Fibroblast of skin of scalp (primary cell): ENCODE measurements around the gene KRT3.
"Not testable (repeated sequence)": the region's sequence is repeated elsewhere in the genome, so short reads cannot be mapped to it uniquely, and the experiment has no call there.

Experiments
- DNase-seq: peaks from one replicate; pipeline ENCODE4 v3.0.0-alpha.2; 2013

The KRT3 gene

DNA sequence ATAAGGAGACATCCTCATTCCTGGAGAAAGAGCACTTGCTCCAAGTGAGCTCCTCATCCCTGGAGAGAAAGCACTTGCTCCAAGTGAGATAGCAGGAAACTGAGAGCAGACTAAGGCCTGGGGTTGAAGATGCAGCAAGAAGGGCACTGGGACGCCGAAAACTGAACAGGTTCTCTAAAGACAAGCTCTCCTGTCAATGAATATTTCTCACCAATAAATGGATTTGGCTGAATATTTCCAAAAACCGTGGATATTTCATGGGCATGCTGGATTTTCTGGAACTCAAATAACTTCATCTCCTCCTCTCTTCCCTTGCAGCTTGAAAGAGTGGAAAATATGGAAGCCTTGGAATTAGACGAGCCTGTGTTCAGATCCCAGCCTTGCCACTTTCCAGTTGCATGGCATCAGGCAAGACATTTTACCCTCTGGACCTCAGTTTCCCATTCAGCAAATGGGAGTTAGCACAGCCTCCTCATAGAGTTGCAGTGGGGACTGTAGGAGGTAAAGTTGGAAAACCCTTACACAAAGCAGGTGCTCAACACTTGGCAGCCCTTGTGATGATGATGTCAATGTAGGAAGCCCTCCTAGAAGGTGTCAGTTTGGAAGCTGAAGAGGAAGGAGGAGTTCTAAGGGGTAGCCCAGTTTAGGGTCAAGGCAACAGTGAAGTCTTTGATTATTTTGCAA is 14.4 kb downstream of the KRT3 start:
- DNase-seq = no peak

DNA sequence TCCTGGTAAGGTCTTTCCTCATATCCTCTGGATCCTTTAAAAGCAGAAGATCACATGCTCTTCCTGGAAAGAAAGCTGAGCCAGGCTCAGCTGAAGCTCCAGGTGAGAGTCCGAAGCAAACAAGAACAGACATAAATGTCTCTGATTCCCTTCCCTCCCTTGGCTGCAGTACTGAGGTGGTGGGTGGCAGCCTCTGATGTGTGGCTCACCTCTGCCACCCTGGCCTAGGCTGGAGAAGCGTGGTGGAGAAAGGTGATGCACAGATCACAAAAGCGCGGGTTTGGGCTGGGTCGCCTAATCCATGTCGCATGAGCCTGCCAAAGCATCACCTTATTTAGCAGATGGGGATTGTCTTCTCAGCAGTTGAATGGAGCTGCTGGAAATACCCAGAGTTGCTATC is 16.0 kb downstream of the KRT3 start:
- DNase-seq = no peak

DNA sequence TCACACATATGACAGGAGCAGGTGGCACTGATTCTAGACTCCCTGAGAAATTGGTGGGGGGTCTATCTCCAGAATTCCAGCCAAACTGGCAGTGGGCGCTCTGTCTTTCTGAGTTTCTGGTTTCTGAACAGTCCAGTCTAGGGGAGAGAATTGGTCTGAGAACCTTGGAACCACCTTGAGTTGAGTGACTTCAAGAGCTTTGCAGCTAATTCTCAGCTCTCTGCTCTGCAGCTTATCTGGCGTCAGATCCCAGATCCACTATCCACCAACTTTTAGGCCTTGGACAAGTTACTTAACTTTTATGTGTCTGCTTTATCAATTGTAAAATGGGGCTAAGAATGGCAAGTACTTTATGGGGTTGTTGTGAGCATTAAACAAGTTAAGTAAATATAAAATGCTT is 17.1 kb downstream of the KRT3 start:
- no peak for DNase-seq

DNA sequence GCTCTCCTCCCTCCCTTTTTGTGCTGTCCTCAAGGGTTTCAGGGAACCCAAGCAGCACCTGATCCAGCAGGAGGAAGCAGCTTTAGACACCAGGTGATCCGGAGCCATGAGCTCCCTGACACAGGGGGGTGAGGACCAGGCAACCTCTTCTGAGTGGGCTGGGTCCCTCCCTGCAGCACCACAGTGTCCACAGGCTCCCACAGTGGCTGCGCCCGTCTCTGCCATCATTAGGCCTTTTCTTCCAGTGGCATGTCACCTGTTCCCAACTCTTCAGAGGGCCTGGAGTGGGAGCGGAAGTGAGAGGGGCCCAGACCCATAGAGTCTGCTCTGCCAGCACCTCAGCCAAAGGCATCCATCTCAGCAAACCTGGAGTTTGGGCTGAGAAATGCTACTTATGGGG is 18.4 kb downstream of the KRT3 start:
- no peak for DNase-seq

DNA sequence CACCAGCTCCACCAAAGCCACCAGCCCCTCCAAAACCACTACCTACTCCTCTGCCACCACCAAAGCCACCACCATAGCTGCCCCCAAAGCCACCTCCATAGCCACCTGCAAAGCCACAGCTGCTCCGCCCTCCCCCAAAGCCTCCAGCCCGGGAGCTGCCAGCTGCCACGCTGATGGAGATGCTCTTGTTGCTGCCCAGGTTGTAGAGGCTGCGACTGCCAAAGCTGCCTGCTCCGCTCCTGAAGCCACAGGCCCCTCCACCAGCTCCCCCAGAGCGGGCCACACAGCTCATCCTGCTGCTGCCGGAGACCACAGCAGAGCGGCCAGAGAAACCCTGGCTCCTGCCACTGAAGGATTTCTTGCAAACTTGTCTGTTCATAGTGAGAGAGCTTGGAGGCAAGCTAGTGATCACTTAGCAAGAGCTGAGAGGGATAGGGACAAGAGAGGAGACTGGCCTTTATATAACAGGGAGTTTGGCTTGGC is 19.0 kb downstream of the KRT3 start, which contains the start of gene KRT76:
Gene KRT76, minus strand, starts transcription at position 433 of the 483 bp plus-strand sequence. Its CDS starts 54 bp downstream, at position 379.
- no peak for DNase-seq

DNA sequence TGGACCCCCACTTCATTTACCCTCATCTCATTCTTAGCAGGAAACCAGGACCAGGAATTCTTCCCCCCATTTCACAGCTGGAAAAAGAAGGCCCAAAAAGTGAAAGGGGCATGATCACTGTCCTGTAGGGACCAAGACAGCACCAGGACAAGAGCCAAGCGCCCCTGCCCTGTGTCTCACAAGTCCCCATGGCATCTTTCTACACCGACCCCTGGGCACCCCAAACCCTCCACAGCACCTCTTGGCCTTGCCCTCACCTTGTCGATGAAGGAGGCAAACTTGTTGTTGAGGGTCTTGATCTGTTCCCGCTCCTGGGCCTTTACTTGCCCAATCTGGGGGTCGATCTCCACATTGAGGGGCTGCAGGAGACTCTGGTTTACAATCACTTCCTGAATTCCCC is 19.5 kb downstream of the KRT3 start:
- DNase-seq = no peak

DNA sequence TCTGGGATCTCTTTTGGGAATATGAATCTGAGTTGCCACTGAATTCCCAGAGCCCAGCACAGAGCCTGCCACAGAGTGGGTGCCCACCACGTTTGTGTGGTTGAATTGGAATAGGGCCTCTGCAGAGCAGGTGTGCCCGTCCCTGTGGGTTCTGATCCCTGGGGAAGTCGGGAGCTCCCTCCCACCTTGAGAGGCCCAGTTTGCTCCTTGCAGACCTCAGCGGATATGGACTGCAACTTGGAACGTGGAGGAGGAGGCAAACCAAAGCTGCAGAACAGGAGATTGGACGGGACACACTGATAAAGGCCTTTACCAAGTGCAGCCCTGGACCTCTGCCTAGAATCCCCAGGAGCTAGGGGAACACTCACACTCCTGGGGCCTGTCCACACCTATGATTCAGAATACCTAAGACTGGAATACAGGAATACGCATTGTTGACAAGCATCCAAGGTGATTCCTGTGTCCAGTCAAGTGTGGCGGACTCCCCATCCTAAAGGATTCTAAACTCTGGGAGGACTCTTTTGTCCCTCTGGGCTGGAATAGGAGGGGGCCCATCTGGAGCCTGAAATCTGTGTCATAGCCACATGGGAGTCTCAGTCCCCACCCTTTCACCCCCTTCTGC is 21.2 kb downstream of the KRT3 start:
- no peak for DNase-seq

DNA sequence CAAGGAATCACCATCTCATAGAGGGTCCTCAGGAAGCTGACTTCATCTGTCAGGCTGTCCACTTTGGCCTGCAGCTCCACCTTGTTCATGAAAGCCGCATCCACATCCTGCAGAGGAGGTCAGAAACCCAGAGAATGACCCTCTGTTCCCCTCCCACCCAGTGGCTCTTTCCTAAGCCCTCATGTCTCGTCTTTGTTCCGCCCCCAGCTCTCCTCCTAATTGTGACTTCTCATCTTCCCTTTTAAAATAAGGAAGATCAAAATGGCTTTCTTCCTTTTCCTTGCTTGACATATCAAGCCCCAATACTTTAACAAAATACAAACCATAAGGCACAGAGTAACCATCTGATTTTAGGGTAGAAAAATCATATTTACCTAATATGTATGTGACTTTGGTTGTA is 23.1 kb downstream of the KRT3 start:
- DNase-seq = no peak

DNA sequence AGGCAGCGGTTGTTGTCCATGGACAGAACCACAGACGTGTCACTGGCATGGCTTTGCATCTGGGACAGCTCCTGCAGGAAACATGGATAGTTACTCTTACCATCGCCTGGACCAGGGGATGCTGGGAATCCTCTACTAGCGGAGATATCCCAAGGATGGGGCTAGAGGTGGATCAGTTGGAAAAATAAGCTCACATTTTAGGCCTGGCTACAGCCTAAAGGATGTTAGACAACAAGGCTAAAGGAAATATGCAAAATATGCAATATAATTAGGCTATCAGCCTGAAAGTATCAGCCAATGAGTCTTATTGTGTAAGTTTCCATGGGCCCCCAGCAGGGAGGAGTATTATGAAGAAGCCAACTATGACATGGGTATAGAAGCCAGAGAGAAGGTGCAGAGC is 23.7 kb downstream of the KRT3 start:
- DNase-seq = peak; percentile 9

DNA sequence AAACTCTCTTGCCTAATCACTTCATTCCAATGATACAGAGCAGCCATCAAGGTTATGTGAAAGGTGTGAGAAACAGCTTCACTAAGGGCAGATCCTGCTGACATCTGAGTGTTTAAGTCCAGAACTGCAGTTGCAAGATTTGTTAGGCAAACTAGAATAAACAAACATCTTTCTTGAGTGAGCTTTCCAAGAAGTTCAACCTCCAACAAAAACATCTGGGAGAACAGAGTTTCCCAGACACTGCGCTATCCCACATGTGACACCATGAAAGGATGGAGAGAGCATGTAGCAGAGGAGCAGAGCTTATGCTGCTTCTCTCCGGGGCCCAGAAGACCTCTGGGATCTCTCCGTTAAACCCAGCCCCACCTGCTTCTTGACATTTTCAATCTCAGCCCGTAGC is 24.4 kb downstream of the KRT3 start:
- DNase-seq = no peak

DNA sequence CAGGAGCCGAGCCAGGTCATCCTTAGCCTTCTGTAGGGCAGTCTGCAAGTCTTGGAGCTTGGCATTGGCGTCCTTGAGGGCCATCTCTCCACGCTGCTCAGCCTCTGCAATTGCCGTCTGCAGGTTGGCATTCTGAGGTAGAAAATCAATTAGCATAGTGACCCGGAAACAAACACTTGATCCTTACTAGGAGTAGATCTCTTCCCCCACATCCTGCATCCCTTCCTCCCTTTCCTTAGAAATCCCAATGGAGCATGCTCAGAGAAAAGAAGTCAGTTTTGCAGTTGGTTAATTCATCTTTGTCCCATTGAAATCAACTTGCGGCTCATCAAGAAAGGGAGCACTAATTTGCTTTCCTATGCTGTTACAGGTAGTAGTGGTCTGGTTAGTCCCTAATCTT is 24.8 kb downstream of the KRT3 start:
- DNase-seq = no peak

DNA sequence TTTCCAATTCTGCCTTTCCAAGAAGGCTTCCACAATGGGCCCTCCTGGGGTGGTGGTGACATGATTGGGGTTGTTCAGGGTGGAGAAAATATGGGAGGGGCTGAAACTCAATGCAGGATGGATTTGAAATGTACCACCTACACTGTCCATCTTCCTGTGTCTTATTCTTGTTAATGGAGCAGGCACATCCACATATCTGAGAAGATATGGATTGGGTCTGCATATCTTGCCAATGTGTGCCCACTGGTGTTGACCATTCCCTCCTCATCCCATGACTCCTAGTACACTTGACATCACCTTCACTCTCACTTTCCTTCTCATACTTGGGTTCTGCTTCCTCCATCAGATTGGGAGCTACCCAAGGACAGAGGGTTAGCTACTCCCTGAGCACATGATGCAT is 26.0 kb downstream of the KRT3 start:
- DNase-seq = no peak

DNA sequence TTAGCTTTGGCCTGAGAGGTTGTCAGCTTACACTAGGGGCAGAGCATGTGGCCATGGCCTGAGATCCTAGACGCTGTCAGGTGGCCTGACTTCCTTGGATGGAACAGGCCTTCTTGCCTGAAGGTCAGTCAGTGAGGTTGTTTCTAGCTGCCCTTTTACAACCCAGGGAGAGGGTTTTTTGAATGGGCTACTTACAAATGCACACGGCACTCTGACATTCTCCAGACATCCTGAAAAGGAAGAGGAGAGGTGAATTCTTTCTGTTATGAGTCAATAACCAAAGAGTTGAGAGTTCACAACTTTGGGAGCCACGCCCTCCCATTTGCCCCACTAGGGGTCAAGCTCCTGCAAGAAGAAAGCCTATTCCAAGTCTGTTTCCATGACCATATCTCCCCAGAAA is 26.6 kb downstream of the KRT3 start:
- DNase-seq = no peak

DNA sequence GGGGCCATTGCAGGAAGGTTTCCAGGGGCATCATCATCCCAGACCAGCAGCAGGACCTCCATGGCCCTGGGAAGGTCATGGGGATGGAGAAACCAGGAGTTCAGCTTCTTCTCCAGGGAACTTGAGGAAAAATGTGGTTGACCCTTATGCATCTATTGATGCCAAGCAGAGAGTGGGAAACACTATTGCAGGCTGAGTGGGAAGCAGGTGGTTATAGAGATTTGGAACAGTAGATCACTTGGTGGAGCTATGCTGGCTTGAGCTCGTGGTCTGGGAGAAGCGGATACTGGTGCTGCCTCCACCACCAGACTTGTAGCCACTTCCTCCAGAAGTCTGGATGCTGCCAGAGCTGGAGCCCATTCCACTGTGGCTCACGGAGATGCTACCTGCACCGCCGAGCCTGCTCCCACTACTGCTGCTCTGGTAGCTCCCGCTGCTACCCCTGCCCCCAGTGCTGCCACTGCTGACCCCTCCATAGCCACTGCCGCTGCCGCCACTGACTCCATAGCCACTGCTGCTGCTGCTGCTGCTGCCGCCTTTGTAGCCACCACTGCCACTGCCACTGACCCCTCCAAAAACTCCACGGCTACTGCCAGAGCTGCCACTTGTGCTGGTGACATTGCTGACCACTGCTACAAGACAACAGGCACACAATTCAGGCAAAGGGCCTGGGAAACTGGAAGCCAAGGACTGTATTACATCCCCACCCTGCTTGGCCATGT is 27.3 kb downstream of the KRT3 start:
- no peak for DNase-seq

DNA sequence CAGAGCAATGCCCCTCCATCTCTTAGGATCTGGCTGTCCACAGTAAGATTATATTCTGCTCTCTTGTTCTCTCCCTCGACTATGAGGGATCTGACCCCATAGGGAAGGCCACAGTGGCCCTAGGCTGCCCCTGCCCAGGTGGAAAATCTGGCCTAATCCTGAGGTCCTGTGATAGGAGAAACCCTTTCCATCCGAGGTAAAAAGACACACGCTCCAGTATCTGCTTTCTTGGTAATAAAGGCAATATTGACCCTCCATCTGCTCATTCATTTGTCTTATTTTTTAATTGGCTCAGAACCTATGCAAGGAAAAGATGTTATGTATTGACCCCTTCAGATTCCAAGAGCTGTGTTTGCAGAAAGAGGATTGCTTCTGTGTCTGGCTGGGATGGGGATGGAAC is 28.5 kb downstream of the KRT3 start:
- no peak for DNase-seq

DNA sequence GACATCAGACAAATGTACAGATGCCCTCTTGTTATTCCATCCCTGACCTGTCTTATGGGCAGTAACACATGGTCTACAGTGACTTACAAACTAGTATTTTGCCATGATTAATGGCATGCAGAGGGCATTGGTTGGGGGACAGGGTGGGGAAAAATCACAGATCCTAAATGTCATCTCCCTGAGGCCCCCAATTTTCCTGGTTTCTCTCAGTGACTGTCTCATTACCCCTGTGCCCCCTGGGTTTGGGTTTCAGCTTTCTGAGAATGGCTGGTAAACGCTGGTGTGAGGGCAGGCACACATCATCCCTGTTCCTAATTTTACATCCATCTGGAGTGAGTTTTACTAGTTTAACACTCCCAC is 28.9 kb downstream of the KRT3 start:
- no peak for DNase-seq

DNA sequence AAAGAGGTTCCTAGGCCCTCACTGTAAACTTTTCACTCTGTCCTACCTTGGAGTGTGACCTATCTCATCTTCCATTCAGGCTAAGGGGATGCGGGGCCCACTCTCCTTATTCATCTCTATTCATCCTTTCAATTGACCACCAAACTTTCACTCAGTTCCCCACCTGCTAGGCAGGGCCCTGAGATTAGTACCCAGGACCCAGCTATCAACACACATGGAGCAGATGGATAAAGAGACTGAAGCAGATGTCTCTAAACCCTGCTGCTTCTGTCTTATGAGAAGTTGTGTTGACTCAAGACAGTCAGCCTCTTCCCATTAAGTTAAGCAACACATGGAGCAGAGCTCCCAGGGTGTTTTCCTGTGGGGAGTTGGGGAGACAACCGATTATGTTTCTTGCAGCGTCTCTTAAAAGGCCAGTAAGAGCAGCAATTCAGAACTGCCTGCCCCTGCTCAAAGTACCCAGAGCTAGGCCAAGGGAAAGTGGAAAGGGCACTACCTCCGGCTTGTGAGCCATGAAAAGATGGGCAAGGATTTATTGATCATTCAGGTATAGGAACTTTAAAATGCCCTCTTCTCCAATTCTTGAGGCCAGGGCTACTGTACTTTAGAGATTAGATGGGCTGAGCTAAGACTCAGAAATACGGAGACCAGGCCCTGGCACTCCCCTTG is 29.4 kb downstream of the KRT3 start:
- no peak for DNase-seq

DNA sequence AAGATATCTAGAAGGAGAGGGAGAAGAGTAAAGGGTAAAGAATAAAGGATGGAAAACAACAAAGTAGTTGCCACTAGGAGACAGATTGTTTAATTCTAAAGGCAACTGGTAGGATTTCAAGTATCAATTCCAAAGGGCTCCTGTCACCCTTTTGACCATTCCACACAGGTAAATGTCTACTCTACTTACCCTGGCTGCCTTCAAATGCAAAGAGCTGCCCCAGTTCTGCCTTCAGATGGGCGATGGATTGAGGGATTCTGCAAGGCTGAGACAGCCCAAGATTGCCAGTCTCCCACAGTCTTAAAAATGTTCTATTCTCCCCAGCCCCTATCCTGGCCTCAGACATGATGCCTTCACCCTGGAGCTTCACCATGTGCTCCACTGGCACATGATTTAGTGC is 30.2 kb downstream of the KRT3 start:
- no peak for DNase-seq

DNA sequence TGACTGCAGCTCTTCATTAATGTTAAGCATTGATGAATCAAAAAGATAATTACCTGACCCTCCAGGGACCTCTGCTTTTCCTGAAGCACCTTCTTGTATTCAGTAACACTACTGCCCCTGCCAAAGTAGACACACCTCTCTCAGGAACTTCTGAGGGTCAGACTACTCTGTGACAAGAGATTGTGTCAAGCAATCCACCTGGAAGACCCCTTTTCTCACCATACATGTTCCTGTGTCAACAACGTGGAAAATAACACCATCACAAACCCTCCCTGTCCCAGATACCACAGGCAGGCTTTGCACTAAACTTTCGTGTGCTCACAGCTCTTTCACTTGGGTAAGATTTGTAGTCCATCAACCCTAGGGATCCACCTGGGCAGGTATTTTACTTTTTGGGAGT is 31.9 kb downstream of the KRT3 start:
- DNase-seq = no peak

DNA sequence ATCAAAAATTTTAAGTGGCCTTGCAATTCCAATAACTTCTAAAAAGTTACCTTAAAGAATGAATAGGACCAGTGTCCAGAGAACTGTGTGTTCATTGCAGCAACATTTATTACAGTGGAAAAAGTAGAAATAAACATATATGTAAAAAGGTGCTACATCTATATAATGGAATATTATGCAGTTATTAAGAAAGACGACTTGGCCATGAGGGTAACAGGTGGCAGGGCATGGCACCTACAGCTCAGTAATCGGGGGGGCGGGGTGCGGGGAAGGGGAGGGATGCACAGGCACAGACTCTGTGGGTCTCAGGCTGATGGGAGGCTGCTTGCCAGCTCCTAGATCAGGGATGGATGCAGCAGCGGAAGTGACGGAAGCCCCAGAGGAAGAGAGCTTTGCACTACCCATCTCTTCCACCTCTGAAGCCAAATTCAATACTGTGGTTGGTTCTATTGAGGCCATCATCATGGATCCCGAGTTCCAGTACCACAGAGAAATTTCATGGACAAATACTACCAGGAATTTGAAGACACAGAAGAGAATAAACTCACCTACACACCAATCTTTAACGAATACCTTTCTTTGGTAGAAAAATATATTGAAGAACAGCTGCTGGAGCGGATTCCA is 32.8 kb downstream of the KRT3 start:
- DNase-seq = no peak

DNA sequence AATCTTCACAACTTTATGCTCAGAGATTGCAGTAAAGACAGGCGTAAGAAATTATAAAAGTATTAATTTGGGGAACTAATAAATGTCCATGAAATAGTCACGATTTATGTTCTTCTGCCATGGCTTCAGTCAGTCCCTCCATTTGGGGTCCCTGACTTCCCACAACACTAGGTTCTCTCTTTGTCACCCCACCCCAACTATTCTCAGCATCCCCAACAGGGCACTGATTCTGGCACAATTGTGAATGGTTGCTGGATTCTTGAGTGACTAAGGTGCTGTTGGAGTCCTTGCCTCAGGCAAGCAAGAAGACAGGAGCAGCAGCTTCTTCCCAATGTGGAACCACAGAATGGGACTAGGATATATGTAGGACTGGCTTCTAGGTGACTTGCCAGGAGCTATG is 34.1 kb downstream of the KRT3 start:
- DNase-seq = no peak

DNA sequence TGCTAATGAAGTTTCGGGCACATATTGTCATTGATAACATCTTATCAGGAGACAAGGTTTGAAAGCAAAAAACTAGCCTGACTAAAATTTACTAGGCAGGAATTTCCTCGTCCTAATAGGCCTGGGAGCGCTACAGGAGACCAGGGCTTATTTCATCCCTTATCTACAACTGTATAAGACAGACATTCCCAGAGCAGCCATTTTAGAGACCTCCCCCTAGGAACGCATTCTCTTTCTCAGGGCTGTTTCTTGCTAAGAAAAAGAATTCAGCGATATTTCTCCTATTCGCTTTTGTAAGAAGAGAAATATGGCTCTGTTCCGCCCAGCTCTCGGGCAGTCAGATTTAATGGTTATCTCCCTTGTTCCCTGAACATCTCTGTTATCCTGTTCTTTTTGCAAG is 34.7 kb downstream of the KRT3 start:
- DNase-seq = not testable (repeated sequence)

DNA sequence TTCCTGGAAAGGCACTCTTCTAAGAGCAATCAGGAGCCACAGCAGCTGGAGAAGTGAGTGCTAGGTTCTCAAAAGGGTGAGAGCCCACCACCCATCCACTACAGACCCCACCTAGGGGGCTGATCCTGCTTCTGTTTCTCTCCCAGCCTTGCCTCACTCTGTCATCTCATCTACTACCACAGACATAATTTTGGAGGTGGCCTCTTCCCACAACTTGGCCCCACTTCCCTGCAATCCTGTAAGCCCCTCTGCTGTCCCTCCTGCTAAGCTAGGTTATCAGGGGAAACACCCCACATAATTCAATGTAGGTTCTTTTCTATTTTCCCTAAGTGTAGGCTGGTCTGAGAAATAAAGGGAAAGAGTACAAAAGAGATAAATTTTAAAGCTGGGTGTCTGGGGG is 35.3 kb downstream of the KRT3 start:
- DNase-seq = no peak
